Loucy (cell line): ENCODE measurements around the gene PSMG1.
A peak's percentile ranks its signal among the peaks of the same experiment; 100 is the strongest.

Experiments
- H2AFZ ChIP-seq: fragments of 200-600 bp; sonication (generic); 2 replicates; pipeline ENCODE4 v1.6.0; 2016; ENCODE audit warnings: antibody characterized with exemption, mild to moderate bottlenecking, low read length, moderate library complexity
- H3F3A ChIP-seq: fragments of 200-600 bp; 2 replicates; pipeline ENCODE4 v1.6.0; 2016; ENCODE audit warnings: antibody characterized with exemption, low read depth, mild to moderate bottlenecking
- H3K27me3 ChIP-seq: fragments of 200-600 bp; sonication (generic); 2 replicates; pipeline ENCODE4 v1.6.1; 2014; ENCODE audit warnings: low read length, mild to moderate bottlenecking; ENCODE audit not compliant: insufficient read depth, poor library complexity, severe bottlenecking
- H3K36me3 ChIP-seq: fragments of 200-600 bp; sonication (generic); 2 replicates; pipeline ENCODE4 v1.6.1; 2016; ENCODE audit warnings: low read length; ENCODE audit not compliant: insufficient read depth
- H3K4me1 ChIP-seq: fragments of 200-600 bp; sonication (generic); 2 replicates; pipeline ENCODE4 v1.5.1; 2014; ENCODE audit warnings: low read length, mild to moderate bottlenecking; ENCODE audit not compliant: insufficient read depth, poor library complexity, severe bottlenecking
- H3K4me2 ChIP-seq: fragments of 200-600 bp; sonication (generic); 2 replicates; pipeline ENCODE4 v1.6.0; 2014; ENCODE audit warnings: antibody characterized with exemption, low read length, low read depth, mild to moderate bottlenecking; ENCODE audit not compliant: poor library complexity, severe bottlenecking
- H3K4me3 ChIP-seq: fragments of 200-600 bp; sonication (generic); 2 replicates; pipeline ENCODE4 v1.5.1; 2014; ENCODE audit warnings: low read length, mild to moderate bottlenecking, mixed read lengths; ENCODE audit not compliant: poor library complexity, severe bottlenecking
- H3K79me2 ChIP-seq: fragments of 200-600 bp; sonication (generic); 2 replicates; pipeline ENCODE4 v1.6.1; 2014; ENCODE audit warnings: low read length; ENCODE audit not compliant: insufficient read depth
- H3K9ac ChIP-seq: fragments of 200-600 bp; sonication (generic); 2 replicates; pipeline ENCODE4 v1.6.0; 2014; ENCODE audit warnings: mild to moderate bottlenecking, low read depth, low read length, moderate library complexity; ENCODE audit not compliant: poor library complexity, severe bottlenecking
- H3K9me2 ChIP-seq: fragments of 200-600 bp; sonication (generic); replicated peaks from 2 replicates; pipeline ENCODE4 v1.6.1; 2016; ENCODE audit warnings: low read depth, low read length, mixed read lengths
- H3K9me3 ChIP-seq: fragments of 200-600 bp; sonication (generic); 2 replicates; pipeline ENCODE4 v1.6.1; 2014; ENCODE audit warnings: mild to moderate bottlenecking, antibody characterized with exemption, low read length, low read depth; ENCODE audit not compliant: insufficient read depth
- H4K20me1 ChIP-seq: fragments of 200-600 bp; sonication (generic); 2 replicates; pipeline ENCODE4 v1.6.0; 2014; ENCODE audit warnings: antibody characterized with exemption, low read length, mild to moderate bottlenecking; ENCODE audit not compliant: insufficient read depth, poor library complexity, severe bottlenecking
- EZH2phosphoT487 ChIP-seq: fragments of 200-600 bp; IDR thresholded peaks from 2 replicates; pipeline ENCODE4 v1.6.1; 2018; ENCODE audit warnings: antibody characterized with exemption, mild to moderate bottlenecking, moderate library complexity, borderline replicate concordance
- TF ChIP-seq, protein P1 (sequence below): fragments of 200-600 bp; sonication (generic); conservative IDR thresholded peaks from 2 replicates; pipeline ENCODE4 v1.5.1; 2014; ENCODE audit warnings: mild to moderate bottlenecking, antibody characterized with exemption, low read length

The PSMG1 gene

DNA sequence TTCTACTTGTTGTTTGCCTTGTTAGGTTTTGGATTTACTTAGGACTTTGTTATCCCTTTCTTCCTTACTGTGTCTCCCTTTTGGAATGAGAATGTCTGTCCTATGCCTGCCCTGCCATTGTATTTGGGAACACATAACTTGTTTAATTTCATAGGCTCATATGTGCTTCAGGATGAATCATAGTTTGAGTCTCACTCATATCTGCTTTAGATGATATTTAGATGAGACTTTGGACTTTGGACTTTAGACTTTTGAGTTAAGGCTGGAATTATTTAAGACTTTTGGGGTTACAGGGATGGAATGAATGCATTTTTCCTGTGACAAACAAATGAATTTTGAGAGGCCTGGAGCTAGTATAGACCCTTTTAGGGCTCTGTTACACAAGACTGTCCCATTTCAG, 33.4 kb downstream of the PSMG1 start:
- H3K27me3 ChIP-seq = no peaks in the 10 kb centered on the region

DNA sequence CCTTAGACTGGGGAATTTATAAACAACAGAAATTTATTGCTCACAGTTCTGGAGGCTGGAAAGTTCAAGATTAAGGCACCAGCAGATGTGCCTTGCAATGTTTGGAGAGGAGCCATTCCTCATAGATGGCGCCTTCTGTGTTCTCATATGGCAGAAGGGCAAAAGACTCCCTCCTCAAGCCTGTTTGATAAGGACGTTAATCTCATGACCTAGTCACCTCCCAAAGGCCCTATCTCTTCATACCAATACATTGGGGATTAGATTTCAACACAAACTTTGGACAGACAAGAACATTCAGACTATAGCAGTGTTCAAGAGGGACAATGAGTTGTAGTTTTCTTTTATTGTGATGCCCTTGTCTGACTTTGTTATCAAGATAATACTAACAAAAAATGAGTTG, 34.3 kb downstream of the PSMG1 start:
- Histone ChIP-seq H3K79me2 (no peaks in the 10 kb centered on the region), H3K36me3 (no peaks in the 10 kb centered on the region)

More for the DNA sequence above, 33.4 kb downstream of the PSMG1 start:
- Histone ChIP-seq H3K9ac (no peak overlapping the region), H3K9me2 (no peaks in the 10 kb centered on the region), H3K79me2 (no peaks in the 10 kb centered on the region), H3K9me3 (no peaks in the 10 kb centered on the region), H3F3A (no peaks in the 10 kb centered on the region), H2AFZ (no peak overlapping the region), H3K4me2 (no peak overlapping the region), H3K4me1 (no peaks in the 10 kb centered on the region), H3K36me3 (no peaks in the 10 kb centered on the region), H3K4me3 (no peak overlapping the region), H4K20me1 (no peaks in the 10 kb centered on the region)
- TF ChIP-seq, protein P1, sequence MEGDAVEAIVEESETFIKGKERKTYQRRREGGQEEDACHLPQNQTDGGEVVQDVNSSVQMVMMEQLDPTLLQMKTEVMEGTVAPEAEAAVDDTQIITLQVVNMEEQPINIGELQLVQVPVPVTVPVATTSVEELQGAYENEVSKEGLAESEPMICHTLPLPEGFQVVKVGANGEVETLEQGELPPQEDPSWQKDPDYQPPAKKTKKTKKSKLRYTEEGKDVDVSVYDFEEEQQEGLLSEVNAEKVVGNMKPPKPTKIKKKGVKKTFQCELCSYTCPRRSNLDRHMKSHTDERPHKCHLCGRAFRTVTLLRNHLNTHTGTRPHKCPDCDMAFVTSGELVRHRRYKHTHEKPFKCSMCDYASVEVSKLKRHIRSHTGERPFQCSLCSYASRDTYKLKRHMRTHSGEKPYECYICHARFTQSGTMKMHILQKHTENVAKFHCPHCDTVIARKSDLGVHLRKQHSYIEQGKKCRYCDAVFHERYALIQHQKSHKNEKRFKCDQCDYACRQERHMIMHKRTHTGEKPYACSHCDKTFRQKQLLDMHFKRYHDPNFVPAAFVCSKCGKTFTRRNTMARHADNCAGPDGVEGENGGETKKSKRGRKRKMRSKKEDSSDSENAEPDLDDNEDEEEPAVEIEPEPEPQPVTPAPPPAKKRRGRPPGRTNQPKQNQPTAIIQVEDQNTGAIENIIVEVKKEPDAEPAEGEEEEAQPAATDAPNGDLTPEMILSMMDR = no peak
- no peak for TF ChIP-seq EZH2phosphoT487

DNA sequence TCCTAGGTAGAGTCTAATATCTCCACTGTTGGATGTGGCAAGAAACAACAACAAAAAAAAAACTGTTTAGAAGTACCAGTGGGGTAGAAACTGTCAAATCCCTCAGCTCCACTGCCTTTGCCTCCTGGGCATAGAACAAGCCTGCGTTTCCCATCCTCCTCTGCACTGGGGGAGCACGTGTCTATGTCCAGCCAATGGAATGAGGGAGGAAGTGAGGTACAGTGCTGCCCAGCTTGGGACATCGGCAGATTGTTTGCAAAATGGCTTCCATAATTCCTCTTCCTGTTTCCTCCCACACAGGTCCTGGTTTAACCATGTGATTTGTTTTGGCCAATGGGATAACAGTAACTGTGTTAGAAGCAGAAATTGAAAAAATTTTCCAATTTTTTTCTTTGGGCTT, 39.1 kb downstream of the PSMG1 start:
- Histone ChIP-seq H3K9me3 (no peaks in the 10 kb centered on the region), H3K4me2 (no peak overlapping the region), H4K20me1 (no peaks in the 10 kb centered on the region), H3K79me2 (no peaks in the 10 kb centered on the region), H2AFZ (0 out of 2 replicates have a peak overlapping the region, but pooled peaks have one; percentile 13), H3K9me2 (no peaks in the 10 kb centered on the region), H3K36me3 (no peaks in the 10 kb centered on the region), H3K4me1 (no peaks in the 10 kb centered on the region), H3K4me3 (no peak overlapping the region), H3K9ac (no peak overlapping the region), H3K27me3 (no peaks in the 10 kb centered on the region), H3F3A (no peaks in the 10 kb centered on the region)
- TF ChIP-seq EZH2phosphoT487 = no peak
- TF ChIP-seq, protein P1 = no peak

More for the DNA sequence above, 34.3 kb downstream of the PSMG1 start:
- no peak for TF ChIP-seq EZH2phosphoT487
- TF ChIP-seq, protein P1 = no peak
- Histone ChIP-seq H3K4me2 (no peak overlapping the region), H2AFZ (no peak overlapping the region), H4K20me1 (no peaks in the 10 kb centered on the region), H3K4me3 (no peak overlapping the region), H3K27me3 (no peaks in the 10 kb centered on the region), H3K9me3 (no peaks in the 10 kb centered on the region), H3F3A (no peaks in the 10 kb centered on the region), H3K9ac (no peak overlapping the region), H3K4me1 (no peaks in the 10 kb centered on the region), H3K9me2 (no peaks in the 10 kb centered on the region)
